GM23338 (cell line): Measurements from ENCODE around the gene DENND5A.

Source experiments
- CREB1 ChIP-seq: fragments of 250-450 bp; sonication (Bioruptor Pico); IDR thresholded peaks from 2 replicates; pipeline ENCODE4 v1.5.0; 2020; ENCODE audit warnings: low read depth, mild to moderate bottlenecking, moderate library complexity
- CTCF ChIP-seq, 2 experiments: fragments of 200-600 bp in 1 of 2; sonication (generic) in 1 of 2; conservative IDR thresholded peaks; 2 replicates each; pipeline versions ENCODE4 v1.5.1 to v1.6.1; 2016 to 2017; ENCODE audit warnings: antibody characterized with exemption in 2 of 2, low read depth in 2 of 2, mild to moderate bottlenecking in 2 of 2, moderate library complexity in 1 of 2
- EZH2 ChIP-seq: fragments of 200-600 bp; sonication (generic); IDR thresholded peaks from one replicate; pipeline ENCODE4 v1.8.0; 2017; ENCODE audit warnings: antibody characterized with exemption, mild to moderate bottlenecking, low read depth; ENCODE audit not compliant: unreplicated experiment
- EZH2phosphoT487 ChIP-seq: fragments of 200-600 bp; sonication (generic); IDR thresholded peaks from one replicate; pipeline ENCODE4 v1.8.1; 2018; ENCODE audit warnings: antibody characterized with exemption; ENCODE audit not compliant: unreplicated experiment
- JUNB ChIP-seq: IDR thresholded peaks from one replicate; pipeline ENCODE4 v1.6.1; 2016; ENCODE audit warnings: antibody characterized with exemption; ENCODE audit not compliant: unreplicated experiment
- NANOG ChIP-seq: IDR thresholded peaks from 2 replicates; pipeline ENCODE4 v1.6.1; 2016; ENCODE audit warnings: antibody characterized with exemption, borderline replicate concordance
- POLR2AphosphoS5 ChIP-seq: IDR thresholded peaks from 2 replicates; pipeline ENCODE4 v1.6.1; 2016; ENCODE audit warnings: antibody characterized with exemption, low read depth
- REST ChIP-seq: IDR thresholded peaks from one replicate; pipeline ENCODE4 v1.6.1; 2018; ENCODE audit warnings: antibody characterized with exemption; ENCODE audit not compliant: unreplicated experiment
- ZNF114 ChIP-seq: fragments of 250-450 bp; sonication (Bioruptor Pico); IDR thresholded peaks from 2 replicates; pipeline ENCODE4 v1.5.0; 2020; ENCODE audit warnings: mild to moderate bottlenecking, moderate library complexity

- TF ChIP-seq NANOG: no peak
- TF ChIP-seq CTCF (conservative IDR thresholded peaks at IDR 0.05; ENCODE audit: low read depth in 2 of 2): no peak
- no peak for TF ChIP-seq EZH2
- no peak for TF ChIP-seq EZH2phosphoT487
- no peak for TF ChIP-seq POLR2AphosphoS5
- TF ChIP-seq REST: no peak
- TF ChIP-seq CREB1 (CRISPR knock-in tag): no peak
- TF ChIP-seq JUNB: no peak
- TF ChIP-seq ZNF114 (CRISPR knock-in tag): no peak
Measured at GRCh38 chr11:9099617-9100016, 165.5 kb downstream of the DENND5A start.
